Vagina (tissue), 2 donors: ENCODE measurements around the gene PRIMA1.

Experiments
- POLR2AphosphoS5 ChIP-seq, 2 donors: sonication (generic); formaldehyde crosslinking; IDR thresholded peaks; one replicate each; pipeline ENCODE4 v1.9.0; 2017; ENCODE audit warnings: antibody characterized with exemption in 2 of 2, mild to moderate bottlenecking in 2 of 2, low read depth in 1 of 2; ENCODE audit not compliant: insufficient read depth in 1 of 2
- TF ChIP-seq, protein P1 (sequence below), 3 experiments: fragments of 450-650 bp in 2 of 3; fragments of 200-600 bp in 1 of 3; sonication (generic) in 1 of 3; IDR thresholded peaks; one replicate each; pipeline ENCODE4 v1.5.1; 2017 to 2019; ENCODE audit warnings: antibody characterized with exemption in 3 of 3, mild to moderate bottlenecking in 2 of 3, moderate library complexity in 2 of 3

- TF ChIP-seq, protein P1, sequence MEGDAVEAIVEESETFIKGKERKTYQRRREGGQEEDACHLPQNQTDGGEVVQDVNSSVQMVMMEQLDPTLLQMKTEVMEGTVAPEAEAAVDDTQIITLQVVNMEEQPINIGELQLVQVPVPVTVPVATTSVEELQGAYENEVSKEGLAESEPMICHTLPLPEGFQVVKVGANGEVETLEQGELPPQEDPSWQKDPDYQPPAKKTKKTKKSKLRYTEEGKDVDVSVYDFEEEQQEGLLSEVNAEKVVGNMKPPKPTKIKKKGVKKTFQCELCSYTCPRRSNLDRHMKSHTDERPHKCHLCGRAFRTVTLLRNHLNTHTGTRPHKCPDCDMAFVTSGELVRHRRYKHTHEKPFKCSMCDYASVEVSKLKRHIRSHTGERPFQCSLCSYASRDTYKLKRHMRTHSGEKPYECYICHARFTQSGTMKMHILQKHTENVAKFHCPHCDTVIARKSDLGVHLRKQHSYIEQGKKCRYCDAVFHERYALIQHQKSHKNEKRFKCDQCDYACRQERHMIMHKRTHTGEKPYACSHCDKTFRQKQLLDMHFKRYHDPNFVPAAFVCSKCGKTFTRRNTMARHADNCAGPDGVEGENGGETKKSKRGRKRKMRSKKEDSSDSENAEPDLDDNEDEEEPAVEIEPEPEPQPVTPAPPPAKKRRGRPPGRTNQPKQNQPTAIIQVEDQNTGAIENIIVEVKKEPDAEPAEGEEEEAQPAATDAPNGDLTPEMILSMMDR (IDR thresholded peaks at IDR 0.05), result no peak
- no peak for TF ChIP-seq POLR2AphosphoS5 (IDR thresholded peaks at IDR 0.05; ENCODE audit: insufficient read depth in 1 of 2, low read depth in 1 of 2)
Observed at GRCh38 chr14:93733231-93733630, 55.1 kb downstream of the PRIMA1 start.
